PFSK-1 (cell line): Measurements from ENCODE around the gene SULT1A3.
"Not testable (repeated sequence)": the region's sequence is repeated elsewhere in the genome, so short reads cannot be mapped to it uniquely, and the experiment has no call there.

ENCODE experiments used
- FOXP2 ChIP-seq: optimal IDR thresholded peaks from 2 replicates; pipeline ENCODE3; 2011; ENCODE audit warnings: borderline replicate concordance, control low read depth, inconsistent platforms; ENCODE audit not compliant: insufficient read depth; ENCODE audit errors: extremely low read length, extremely low read depth
- POLR2AphosphoS5 ChIP-seq: IDR thresholded peaks from 2 replicates; pipeline ENCODE4 v1.6.1; 2012; ENCODE audit warnings: low read depth, mild to moderate bottlenecking, control low read depth, low read length, moderate library complexity
- REST ChIP-seq, 2 experiments: IDR thresholded peaks; 2 replicates each; pipeline versions ENCODE4 v1.6.1 to v1.8.0; 2011 to 2012; ENCODE audit warnings: low read depth in 2 of 2, low read length in 2 of 2, control low read depth in 1 of 2, inconsistent platforms in 1 of 2, mild to moderate bottlenecking in 1 of 2, moderate library complexity in 1 of 2; ENCODE audit not compliant: insufficient read depth in 1 of 2
- SIN3A ChIP-seq: IDR thresholded peaks from 2 replicates; pipeline ENCODE4 v1.6.1; 2012; ENCODE audit warnings: mild to moderate bottlenecking, low read length, moderate library complexity, borderline replicate concordance; ENCODE audit not compliant: insufficient read depth
- TAF1 ChIP-seq: IDR thresholded peaks from 2 replicates; pipeline ENCODE4 v1.6.1; 2012; ENCODE audit warnings: low read length, control low read depth, borderline replicate concordance; ENCODE audit not compliant: insufficient read depth

The SULT1A3 gene

DNA sequence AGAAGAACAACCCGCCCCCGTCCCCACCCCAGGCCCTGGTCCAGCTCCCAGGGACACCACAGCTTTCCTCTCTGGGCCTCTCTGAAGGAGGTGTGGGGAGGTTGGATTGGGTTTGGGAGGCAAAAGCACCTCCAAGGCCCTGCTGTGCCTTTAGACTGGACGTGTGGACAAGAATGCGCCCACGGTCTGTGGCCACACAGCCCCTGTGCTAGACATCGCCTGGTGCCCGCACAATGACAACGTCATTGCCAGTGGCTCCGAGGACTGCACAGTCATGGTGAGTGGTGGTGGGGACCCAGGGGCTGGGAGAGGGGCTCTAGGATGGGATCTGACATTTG lies 12.6 kb upstream of the SULT1A3 start:
- TF ChIP-seq TAF1: no peak

GRCh38 chr16:30186782-30187555 lies 12.1 kb upstream of the SULT1A3 start:
- TF ChIP-seq SIN3A (no peak), FOXP2 (peak; percentile 26)

GRCh38 chr16:30187556-30187865 lies 11.5 kb upstream of the SULT1A3 start:
- TF ChIP-seq TAF1 (no peak), REST (IDR thresholded peaks at IDR 0.05; ENCODE audit: insufficient read depth in 1 of 2, low read depth in 2 of 2, low read length in 2 of 2) (no peak), POLR2AphosphoS5 (no peak), SIN3A (no peak), FOXP2 (no peak)

DNA sequence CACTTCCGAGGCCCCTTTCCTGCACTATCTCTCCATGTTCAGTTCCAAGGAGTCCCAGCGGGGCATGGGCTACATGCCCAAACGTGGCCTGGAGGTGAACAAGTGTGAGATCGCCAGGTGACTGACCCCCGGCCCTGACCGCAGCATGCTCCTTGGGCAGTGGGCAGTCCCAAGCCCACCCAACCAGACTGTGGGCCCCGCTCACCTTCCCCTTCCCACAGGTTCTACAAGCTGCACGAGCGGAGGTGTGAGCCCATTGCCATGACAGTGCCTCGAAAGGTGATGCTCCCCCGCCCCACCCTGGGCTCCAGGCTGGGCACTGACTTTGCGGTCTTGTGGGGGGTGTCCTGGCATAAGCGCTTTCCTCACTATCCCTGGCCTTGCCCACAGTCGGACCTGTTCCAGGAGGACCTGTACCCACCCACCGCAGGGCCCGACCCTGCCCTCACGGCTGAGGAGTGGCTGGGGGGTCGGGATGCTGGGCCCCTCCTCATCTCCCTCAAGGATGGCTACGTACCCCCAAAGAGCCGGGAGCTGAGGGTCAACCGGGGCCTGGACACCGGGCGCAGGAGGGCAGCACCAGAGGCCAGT lies 11.0 kb upstream of the SULT1A3 start:
- TF ChIP-seq POLR2AphosphoS5 (no peak), FOXP2 (no peak), SIN3A (no peak), TAF1 (no peak), REST (IDR thresholded peaks at IDR 0.05; ENCODE audit: insufficient read depth in 1 of 2, low read depth in 2 of 2, low read length in 2 of 2) (no peak)

GRCh38 chr16:30193615-30194014 lies 5.4 kb upstream of the SULT1A3 start, which contains the start of the genes BOLA2B and SLX1A:
TSS of gene BOLA2B (minus strand) at chr16:30193666. CDS start at chr16:30193595, 71 bp downstream.
TSS of gene SLX1A (plus strand) at chr16:30193875. CDS start at chr16:30194085, 210 bp downstream.
- TF ChIP-seq SIN3A; REST (IDR thresholded peaks at IDR 0.05; ENCODE audit: insufficient read depth in 1 of 2, low read depth in 2 of 2, low read length in 2 of 2); POLR2AphosphoS5: not testable (repeated sequence)

- not testable (repeated sequence) for TF ChIP-seq POLR2AphosphoS5; REST (IDR thresholded peaks at IDR 0.05; ENCODE audit: insufficient read depth in 1 of 2, low read depth in 2 of 2, low read length in 2 of 2); SIN3A
Observed at GRCh38 chr16:30248379-30248778, 49.3 kb downstream of the SULT1A3 start, which contains the start of gene NPIPB13. TSS of gene NPIPB13 (minus strand) at chr16:30248479. CDS start at chr16:30245573, 2,906 bp downstream.
